Measurements from ENCODE around the gene TMEM62. TPM values are rescaled to one million over a fixed set of nuclear protein-coding genes. Genes with fewer than 3 reads are reported as not detected.

TMEM62 gene
- total RNA-seq, 1 experiment from 2014 or later = 7.2 TPM

GRCh38 chr15:43103907-43104306, 29.5 kb upstream of the TMEM62 start:
- Histone ChIP-seq H2BK20ac (ENCODE audit: low read depth, low read length, poor library complexity, severe bottlenecking) (no peak overlapping the region), H4K8ac (replicated peaks; ENCODE audit: insufficient read length, low read depth, low read length) (no peak overlapping the region), H3K79me2 (ENCODE audit: insufficient read depth, low read length) (peaks cover 1% of the 10 kb centered on the region; the same call in 1 of the 2 replicates), H3K4me1 (ENCODE audit: insufficient read depth, low read length) (no peaks in the 10 kb centered on the region), H3K9ac (ENCODE audit: extremely low read depth, insufficient read length, low read length) (no peak overlapping the region), H3K79me1 (ENCODE audit: insufficient read depth, low read depth, low read length, poor library complexity, severe bottlenecking) (peaks cover 9% of the 10 kb centered on the region), H3K23me2 (ENCODE audit: insufficient read length, low read depth, low read length, poor library complexity, severe bottlenecking) (peaks cover 8% of the 10 kb centered on the region), H3K14ac (ENCODE audit: insufficient read depth, low read length) (no peak overlapping the region), H2AFZ (ENCODE audit: low read length) (no peak overlapping the region), H2AK5ac (ENCODE audit: insufficient read length, low read length) (no peak overlapping the region), H4K20me1 (ENCODE audit: control insufficient read depth, insufficient read depth, insufficient read length) (no peaks in the 10 kb centered on the region), H3K27ac (ENCODE audit: insufficient read length, low read depth, low read length) (no peak overlapping the region), H3K56ac (ENCODE audit: insufficient read length, low read depth, low read length) (no peak overlapping the region), H2BK120ac (ENCODE audit: low read depth, low read length, poor library complexity, severe bottlenecking) (no peak overlapping the region), H3K4me2 (ENCODE audit: insufficient read depth, insufficient read length, low read length) (no peak overlapping the region), H3K23ac (ENCODE audit: insufficient read length, low read depth, low read length) (no peak overlapping the region), H4K5ac (ENCODE audit: insufficient read length, low read depth, low read length) (no peak overlapping the region), H2BK15ac (ENCODE audit: low read depth, low read length) (no peak overlapping the region), H3K4ac (ENCODE audit: low read depth, low read length) (no peak overlapping the region), H3T11ph (ENCODE audit: low read length) (no peak overlapping the region), H2BK5ac (ENCODE audit: insufficient read length, low read length) (no peak overlapping the region), H2BK12ac (ENCODE audit: insufficient read length, low read depth, low read length) (no peak overlapping the region), H3K9me3 (ENCODE audit: control insufficient read depth, low read depth, low read length) (no peaks in the 10 kb centered on the region), H4K91ac (ENCODE audit: insufficient read length, low read depth, low read length) (no peak overlapping the region), H3K27me3 (ENCODE audit: insufficient read depth, low read length) (no peaks in the 10 kb centered on the region), H3K18ac (ENCODE audit: insufficient read length, low read depth, low read length) (no peak overlapping the region)
- H3K4me3 Mint-ChIP-seq = no peak overlapping the region
- H3K27ac Mint-ChIP-seq = no peak overlapping the region
- TF ChIP-seq, protein P1, sequence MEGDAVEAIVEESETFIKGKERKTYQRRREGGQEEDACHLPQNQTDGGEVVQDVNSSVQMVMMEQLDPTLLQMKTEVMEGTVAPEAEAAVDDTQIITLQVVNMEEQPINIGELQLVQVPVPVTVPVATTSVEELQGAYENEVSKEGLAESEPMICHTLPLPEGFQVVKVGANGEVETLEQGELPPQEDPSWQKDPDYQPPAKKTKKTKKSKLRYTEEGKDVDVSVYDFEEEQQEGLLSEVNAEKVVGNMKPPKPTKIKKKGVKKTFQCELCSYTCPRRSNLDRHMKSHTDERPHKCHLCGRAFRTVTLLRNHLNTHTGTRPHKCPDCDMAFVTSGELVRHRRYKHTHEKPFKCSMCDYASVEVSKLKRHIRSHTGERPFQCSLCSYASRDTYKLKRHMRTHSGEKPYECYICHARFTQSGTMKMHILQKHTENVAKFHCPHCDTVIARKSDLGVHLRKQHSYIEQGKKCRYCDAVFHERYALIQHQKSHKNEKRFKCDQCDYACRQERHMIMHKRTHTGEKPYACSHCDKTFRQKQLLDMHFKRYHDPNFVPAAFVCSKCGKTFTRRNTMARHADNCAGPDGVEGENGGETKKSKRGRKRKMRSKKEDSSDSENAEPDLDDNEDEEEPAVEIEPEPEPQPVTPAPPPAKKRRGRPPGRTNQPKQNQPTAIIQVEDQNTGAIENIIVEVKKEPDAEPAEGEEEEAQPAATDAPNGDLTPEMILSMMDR (conservative IDR thresholded peaks at IDR 0.05) = no peak
- WGBS (ENCODE audit: extremely low coverage, insufficient read length, low lambda C conversion rate) = no CpG with 5 or more reads among the region's 1 CpG
- H3K9me3 Mint-ChIP-seq = no peaks in the 10 kb centered on the region
- H3K36me3 Mint-ChIP-seq (ENCODE audit: insufficient read depth in 1 of 3, low read depth in 3 of 3) = peaks cover 5 to 27% (median 26%) of the 10 kb centered on the region in 3 experiments; a peak in 6 of 7 replicates
- H3K4me1 Mint-ChIP-seq = peaks cover 11 to 13% of the 10 kb centered on the region in 2 experiments
- no peak for DNase-seq
- peaks cover 6% of the 10 kb centered on the region for H3K27me3 Mint-ChIP-seq (ENCODE audit: low read depth)

Measured in H9 (cell line).